Epithelial cell of esophagus (primary cell): ENCODE results near the gene HMHB1.

ENCODE experiments used
- DNase-seq: peaks from one replicate; pipeline ENCODE4 v3.0.0; 2010; ENCODE audit warnings: low read depth
- H3K4me3 ChIP-seq: 2 replicates; pipeline ENCODE4 v1.5.1; 2011; ENCODE audit warnings: mild to moderate bottlenecking, low read length, control low read depth
- CTCF ChIP-seq: IDR thresholded peaks from 2 replicates; pipeline ENCODE4 v1.5.1; 2011; ENCODE audit warnings: low read depth, mild to moderate bottlenecking, low read length, control low read depth, inconsistent platforms; ENCODE audit not compliant: insufficient read depth; ENCODE audit errors: missing control alignments

The HMHB1 gene

GRCh38 chr5:143788401-143788800 is 23.6 kb upstream of the HMHB1 start:
- no peak for DNase-seq
- no peak overlapping the region for H3K4me3 ChIP-seq
- TF ChIP-seq CTCF: no peak

GRCh38 chr5:143790457-143791112 is 21.4 kb upstream of the HMHB1 start:
- DNase-seq: no peak
- TF ChIP-seq CTCF: no peak

GRCh38 chr5:143791848-143792731 is 19.9 kb upstream of the HMHB1 start:
- H3K4me3 ChIP-seq: no peak overlapping the region
- TF ChIP-seq CTCF: no peak
- DNase-seq: no peak

More at GRCh38 chr5:143790457-143791112, 21.4 kb upstream of the HMHB1 start:
- no peak overlapping the region for H3K4me3 ChIP-seq

- TF ChIP-seq CTCF: no peak
- DNase-seq: no peak
Observed at GRCh38 chr5:143793249-143793648, 18.7 kb upstream of the HMHB1 start.

GRCh38 chr5:143796125-143796524 is 15.8 kb upstream of the HMHB1 start:
- DNase-seq: no peak
- TF ChIP-seq CTCF: no peak
- no peak overlapping the region for H3K4me3 ChIP-seq

More at GRCh38 chr5:143793249-143793648, 18.7 kb upstream of the HMHB1 start:
- H3K4me3 ChIP-seq: no peak overlapping the region

GRCh38 chr5:143796753-143797152 is 15.2 kb upstream of the HMHB1 start:
- TF ChIP-seq CTCF: no peak
- no peak overlapping the region for H3K4me3 ChIP-seq
- no peak for DNase-seq

GRCh38 chr5:143800715-143801114 is 11.2 kb upstream of the HMHB1 start:
- TF ChIP-seq CTCF: no peak
- H3K4me3 ChIP-seq: no peak overlapping the region
- DNase-seq: no peak
